ENCODE results near the gene HS3ST2. TPM values are rescaled to one million over a fixed set of nuclear protein-coding genes. Genes with fewer than 3 reads are reported as not detected.

Gene HS3ST2
- total RNA-seq, 1 donor from 2014 or later, result 1.0 TPM

GRCh38 chr16:22942811-22943210 lies 128.8 kb downstream of the HS3ST2 start:
- Histone ChIP-seq H3K36me3 (ENCODE audit: insufficient read depth, low read length) (no peaks in the 10 kb centered on the region), H3K9me3 (ENCODE audit: insufficient read depth, low read depth, low read length) (no peaks in the 10 kb centered on the region), H2AFZ (ENCODE audit: low read depth, low read length) (no peak overlapping the region), H3K27ac (ENCODE audit: low read depth, low read length) (no peak overlapping the region), H3K4me1 (ENCODE audit: insufficient read depth, low read length) (no peaks in the 10 kb centered on the region), H3K79me2 (ENCODE audit: insufficient read depth, low read length) (no peaks in the 10 kb centered on the region), H3K4me3 (ENCODE audit: insufficient read depth, low read depth, low read length) (no peak overlapping the region), H3K27me3 (ENCODE audit: insufficient read depth, low read length) (no peaks in the 10 kb centered on the region), H4K20me1 (ENCODE audit: insufficient read depth, low read length) (no peaks in the 10 kb centered on the region), H3K4me2 (ENCODE audit: low read length) (no peak overlapping the region), H3K9ac (ENCODE audit: low read length) (no peak overlapping the region)
- no peak overlapping the region for H3K4me3 Mint-ChIP-seq (ENCODE audit: unreplicated experiment)
- no peak overlapping the region for H3K27ac Mint-ChIP-seq (ENCODE audit: unreplicated experiment)
- no peak for TF ChIP-seq CTCF (IDR thresholded peaks at IDR 0.05; ENCODE audit: insufficient read depth, low read depth, low read length)
- TF ChIP-seq EZH2 (IDR thresholded peaks at IDR 0.05; ENCODE audit: insufficient read depth, low read length), result no peak
- no peaks in the 10 kb centered on the region for H3K36me3 Mint-ChIP-seq (ENCODE audit: low read depth, unreplicated experiment)
- peaks cover 10% of the 10 kb centered on the region for H3K27me3 Mint-ChIP-seq (ENCODE audit: low read depth, unreplicated experiment)
- peaks cover 35% of the 10 kb centered on the region for H3K4me1 Mint-ChIP-seq (ENCODE audit: low read depth, unreplicated experiment)
- DNase-seq (ENCODE audit: low read depth) (no peak), FAIRE-seq (no peak)
- peaks cover 2% of the 10 kb centered on the region for H3K9me3 Mint-ChIP-seq (ENCODE audit: unreplicated experiment)

GRCh38 chr16:22945361-22945760 lies 131.4 kb downstream of the HS3ST2 start:
- H2AFZ ChIP-seq (ENCODE audit: low read depth, low read length), result no peak overlapping the region
- Mint-ChIP-seq H3K4me3 (ENCODE audit: unreplicated experiment) (no peak overlapping the region), H3K27me3 (ENCODE audit: low read depth, unreplicated experiment) (peaks cover 23% of the 10 kb centered on the region)

More at GRCh38 chr16:22945361-22945760, 131.4 kb downstream of the HS3ST2 start:
- no peaks in the 10 kb centered on the region for H3K36me3 Mint-ChIP-seq (ENCODE audit: low read depth, unreplicated experiment)
- Histone ChIP-seq H3K9me3 (ENCODE audit: insufficient read depth, low read depth, low read length) (no peaks in the 10 kb centered on the region), H3K79me2 (ENCODE audit: insufficient read depth, low read length) (no peaks in the 10 kb centered on the region), H3K4me3 (ENCODE audit: insufficient read depth, low read depth, low read length) (no peak overlapping the region), H3K4me2 (ENCODE audit: low read length) (no peak overlapping the region), H3K9ac (ENCODE audit: low read length) (no peak overlapping the region), H3K36me3 (ENCODE audit: insufficient read depth, low read length) (no peaks in the 10 kb centered on the region), H3K27me3 (ENCODE audit: insufficient read depth, low read length) (peaks cover 4% of the 10 kb centered on the region), H4K20me1 (ENCODE audit: insufficient read depth, low read length) (no peaks in the 10 kb centered on the region), H3K4me1 (ENCODE audit: insufficient read depth, low read length) (no peaks in the 10 kb centered on the region), H3K27ac (ENCODE audit: low read depth, low read length) (no peak overlapping the region)
- DNase-seq (ENCODE audit: low read depth) (no peak), FAIRE-seq (no peak)
- TF ChIP-seq CTCF (IDR thresholded peaks at IDR 0.05; ENCODE audit: insufficient read depth, low read depth, low read length), result no peak
- TF ChIP-seq EZH2 (IDR thresholded peaks at IDR 0.05; ENCODE audit: insufficient read depth, low read length), result no peak
- H3K9me3 Mint-ChIP-seq (ENCODE audit: unreplicated experiment), result peaks cover 2% of the 10 kb centered on the region
- H3K27ac Mint-ChIP-seq (ENCODE audit: unreplicated experiment), result no peak overlapping the region
- H3K4me1 Mint-ChIP-seq (ENCODE audit: low read depth, unreplicated experiment), result peaks cover 17% of the 10 kb centered on the region
